Hepatic stellate cell (primary cell): ENCODE data around the gene PCDH10.

Experiments used
- DNase-seq: peaks from one replicate; pipeline ENCODE4 v3.0.0; 2011; ENCODE audit warnings: low spot score

PCDH10 gene

GRCh38 chr4:133148690-133149363, at the start of gene PCDH10:
PCDH10 (plus strand) TSS chr4:133149294; CDS start chr4:133150141, 847 bp downstream.
- DNase-seq, result peak; percentile 98

DNA sequence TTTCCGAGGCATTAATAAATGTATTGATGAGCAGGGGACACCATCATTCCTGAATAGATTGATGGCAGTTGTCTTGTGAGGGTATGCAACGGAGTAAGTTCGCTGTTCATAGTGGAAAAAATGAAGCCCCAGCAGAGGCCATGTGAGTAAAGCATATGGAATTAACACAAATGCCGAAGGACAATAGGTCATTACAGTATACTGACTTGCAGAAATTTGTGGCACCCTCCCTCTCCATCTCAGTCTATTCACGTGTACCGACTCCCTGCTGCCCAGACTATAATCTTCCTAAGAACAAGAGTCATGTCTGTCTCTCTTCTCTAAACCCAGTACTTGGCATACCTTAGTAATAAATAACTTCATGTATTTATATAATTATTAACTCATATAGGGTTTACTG, 47.1 kb upstream of the PCDH10 start:
- DNase-seq, result no peak

DNA sequence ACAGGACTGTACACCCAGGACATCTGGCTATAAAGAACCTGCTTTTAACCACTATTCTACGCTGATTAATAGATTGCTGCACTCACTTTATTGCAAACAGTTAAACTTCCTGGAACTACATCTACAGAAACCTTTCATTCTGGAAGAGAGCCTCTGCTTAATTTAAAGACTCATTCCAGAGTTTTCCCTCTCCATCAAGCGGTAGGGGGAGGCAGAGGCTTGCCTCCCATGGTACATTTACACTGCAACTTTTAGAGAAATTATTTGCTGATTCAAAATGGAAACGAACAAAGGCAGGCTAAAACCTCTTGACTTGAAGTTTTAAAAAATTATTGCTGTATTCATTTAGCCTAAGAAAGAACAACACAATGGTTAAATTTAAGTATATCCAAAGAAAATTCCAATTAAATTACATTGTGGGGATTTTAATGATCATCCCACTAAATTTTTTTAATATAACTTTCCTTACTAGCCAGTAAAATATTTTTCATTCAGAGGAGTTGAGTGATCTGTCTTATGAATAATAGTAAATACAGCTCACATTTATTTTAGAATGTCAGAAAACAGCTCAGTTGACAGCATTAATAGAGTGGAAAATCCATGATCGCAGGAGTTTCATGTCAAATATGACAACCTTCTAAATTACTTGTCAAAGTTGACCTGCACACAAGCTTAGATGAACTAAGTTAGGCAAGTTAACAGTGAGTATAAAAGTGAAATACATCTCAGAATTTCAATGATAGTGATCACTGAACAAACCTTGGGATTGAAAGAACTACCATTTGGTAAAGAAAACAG, 46.3 kb upstream of the PCDH10 start:
- DNase-seq, result no peak

DNA sequence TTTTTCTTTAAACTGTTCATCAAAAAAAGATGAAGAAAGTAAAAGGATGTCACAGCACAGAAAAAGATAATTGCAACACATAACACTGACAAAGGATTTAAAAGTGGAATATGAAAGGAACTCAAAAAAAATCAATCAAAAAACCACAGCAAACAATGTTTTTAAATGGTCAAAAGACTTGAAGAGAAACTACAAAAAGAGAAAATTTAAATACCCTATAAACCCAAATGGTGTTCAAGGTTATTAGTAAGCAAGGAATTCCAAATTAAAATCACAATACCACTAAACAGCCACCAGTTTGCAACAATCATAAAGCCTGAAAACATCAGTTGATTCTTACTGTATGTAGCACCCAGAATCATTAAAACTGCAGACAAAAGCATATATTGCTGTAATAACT, 36.5 kb upstream of the PCDH10 start:
- no peak for DNase-seq

DNA sequence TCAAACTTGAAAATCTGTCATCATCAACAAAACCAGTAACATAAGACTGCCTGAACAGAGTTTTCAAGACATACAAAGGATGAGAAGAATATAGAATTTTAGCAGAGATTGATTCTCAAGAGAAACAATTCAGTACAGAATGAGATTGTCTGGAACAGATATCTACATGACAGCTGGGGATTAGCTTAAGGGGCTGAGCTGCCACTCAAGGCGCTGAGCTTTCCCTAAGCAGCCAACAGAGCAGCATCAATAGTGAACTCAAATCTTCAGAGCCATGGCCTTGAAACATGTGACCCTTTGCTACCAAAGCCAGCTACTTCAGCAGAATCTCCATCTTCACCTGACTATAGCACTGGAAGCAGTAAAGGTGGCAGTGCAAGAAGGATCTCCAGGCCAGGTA, 24.3 kb upstream of the PCDH10 start:
- no peak for DNase-seq

DNA sequence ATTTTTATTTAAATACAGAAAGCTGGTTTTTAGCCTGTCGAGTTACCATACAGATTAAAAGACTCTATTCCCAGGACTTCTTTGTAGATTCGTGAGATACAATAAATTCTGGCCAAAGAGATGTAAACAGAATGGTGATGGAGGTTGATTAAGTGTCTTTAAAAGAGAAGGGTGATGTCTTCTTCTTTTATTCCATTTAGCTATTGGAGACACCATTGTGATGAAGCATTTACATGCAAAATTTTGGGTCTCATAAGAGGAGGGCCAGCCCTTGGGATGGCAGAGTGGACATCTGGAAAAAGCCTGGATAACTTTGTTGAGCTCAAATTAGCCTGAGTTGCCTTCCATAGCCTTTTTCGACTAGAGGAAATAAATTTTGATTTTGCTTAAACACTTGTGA, 21.6 kb upstream of the PCDH10 start:
- DNase-seq, result no peak

GRCh38 chr4:133129237-133129636, 19.9 kb upstream of the PCDH10 start:
- DNase-seq, result no peak

DNA sequence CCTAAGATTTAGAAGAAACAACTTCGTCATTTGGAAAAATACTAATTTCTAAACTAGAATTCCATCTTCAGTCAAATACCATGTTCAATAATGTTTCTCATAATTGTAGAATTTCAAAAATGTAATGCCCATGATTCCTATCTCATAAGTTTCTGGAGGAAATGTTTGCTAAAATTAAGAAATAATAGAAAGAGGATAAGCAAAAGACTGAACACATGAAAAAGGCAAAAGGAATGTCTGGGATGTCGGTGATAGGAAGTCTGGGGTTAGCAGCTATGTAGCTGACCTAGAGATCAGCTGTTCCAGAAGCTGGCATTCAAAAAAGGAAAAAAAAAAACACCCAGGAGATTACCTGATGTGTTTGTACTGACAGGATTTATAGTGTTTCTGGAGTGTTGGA, 18.9 kb upstream of the PCDH10 start:
- peak; percentile 21 for DNase-seq

GRCh38 chr4:133131829-133132460, 17.1 kb upstream of the PCDH10 start:
- DNase-seq, result no peak

DNA sequence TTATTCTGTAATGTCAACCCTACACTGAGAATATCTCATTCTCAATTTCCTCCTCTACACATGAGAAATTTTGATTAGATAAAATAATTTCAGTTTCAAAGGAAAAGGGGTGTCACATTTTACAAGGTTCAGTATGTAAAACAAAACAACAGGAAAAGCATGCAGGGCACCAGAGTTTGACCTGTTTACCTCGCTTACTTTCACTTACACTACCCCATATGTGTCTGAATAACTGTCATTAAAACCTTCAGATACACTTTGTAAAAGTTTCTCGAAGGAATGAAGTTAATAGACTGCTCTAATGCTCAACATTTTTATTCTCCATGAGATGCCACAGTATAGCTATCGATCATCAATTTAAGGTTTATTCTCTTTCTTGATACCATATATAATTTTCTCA, 12.3 kb upstream of the PCDH10 start:
- DNase-seq, result no peak

DNA sequence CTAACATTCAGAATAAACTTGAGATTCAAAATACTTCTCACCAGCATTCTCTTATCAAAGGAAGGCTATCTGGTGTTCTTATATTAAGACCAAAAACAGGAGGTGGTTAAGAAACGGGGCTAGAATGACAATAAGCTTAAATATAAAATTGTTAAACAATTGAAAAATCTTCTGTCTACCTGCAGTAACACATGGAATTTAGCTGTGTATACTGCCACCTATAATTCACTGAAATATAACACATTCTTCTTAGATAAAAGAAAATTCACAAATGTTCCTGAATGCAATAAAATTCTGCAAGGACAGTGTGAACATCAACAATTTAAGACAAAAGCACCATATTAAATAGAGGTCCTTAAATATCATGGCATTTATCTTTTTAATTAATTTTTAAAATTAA, 11.5 kb upstream of the PCDH10 start:
- DNase-seq, result no peak

DNA sequence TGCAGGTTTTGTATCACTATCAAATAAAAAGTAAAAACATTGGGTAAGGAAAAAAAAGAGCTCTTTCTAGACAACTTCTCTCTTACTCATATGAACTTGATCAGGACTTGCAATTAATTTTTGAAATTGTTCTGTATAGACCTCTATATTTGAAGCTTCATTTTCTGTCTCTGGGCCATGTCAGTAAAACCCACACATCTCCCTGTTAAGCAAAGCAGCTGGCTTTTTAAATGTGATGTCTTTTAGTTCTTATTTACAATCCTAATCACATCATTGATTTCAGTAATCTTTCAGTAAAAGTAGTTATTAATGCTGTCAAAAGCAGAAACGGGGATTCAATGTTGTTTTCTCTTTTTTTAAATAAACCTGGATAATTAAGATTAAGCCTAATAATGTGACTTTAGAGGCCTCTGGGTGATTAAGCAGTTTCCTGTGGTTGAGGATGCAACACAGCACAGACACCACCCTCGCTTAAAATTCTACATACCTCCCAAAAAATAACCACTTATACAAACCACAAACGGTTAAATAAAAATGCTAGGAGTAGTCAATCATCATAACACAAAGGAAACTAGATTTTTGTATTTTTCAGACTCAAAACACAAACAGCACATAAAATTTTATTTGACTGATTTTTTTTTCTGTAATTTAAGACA, 5.2 kb upstream of the PCDH10 start:
- no peak for DNase-seq

GRCh38 chr4:133145241-133145640, 3.9 kb upstream of the PCDH10 start:
- no peak for DNase-seq

- DNase-seq, result no peak
Measured at GRCh38 chr4:133145758-133146573, 3.1 kb upstream of the PCDH10 start.

DNA sequence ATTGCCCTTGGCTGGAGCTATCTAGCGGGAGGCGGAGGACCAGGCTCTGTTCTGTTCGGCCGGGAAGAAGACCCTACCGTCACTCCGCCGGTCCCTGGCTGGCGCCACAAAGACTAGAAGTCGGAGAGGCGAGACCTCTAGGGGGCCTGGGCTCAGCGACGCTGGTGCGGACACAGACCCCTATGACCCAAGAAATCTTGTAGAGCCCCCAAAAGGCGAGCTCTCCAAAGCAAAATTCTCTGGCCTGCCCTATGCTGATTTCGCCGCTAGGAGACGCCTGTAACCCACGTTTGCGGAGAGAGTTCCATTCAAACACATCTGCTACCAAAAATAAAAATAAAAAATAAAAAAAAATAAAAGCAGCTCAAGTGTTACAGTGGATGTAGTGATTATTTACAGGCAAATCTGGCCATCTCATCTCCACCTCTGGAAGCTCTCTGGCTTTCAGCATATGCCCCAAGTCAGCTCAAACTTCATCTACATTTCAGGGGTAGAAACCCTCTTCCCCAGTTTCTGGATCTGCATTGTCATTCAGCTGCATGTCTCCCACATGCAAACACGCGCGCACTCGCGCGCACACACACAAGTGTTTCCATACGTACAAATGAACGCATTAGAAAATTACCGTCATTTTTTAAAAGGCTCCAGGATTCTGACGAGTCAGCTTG, 2.4 kb upstream of the PCDH10 start:
- DNase-seq, result peak; percentile 52

DNA sequence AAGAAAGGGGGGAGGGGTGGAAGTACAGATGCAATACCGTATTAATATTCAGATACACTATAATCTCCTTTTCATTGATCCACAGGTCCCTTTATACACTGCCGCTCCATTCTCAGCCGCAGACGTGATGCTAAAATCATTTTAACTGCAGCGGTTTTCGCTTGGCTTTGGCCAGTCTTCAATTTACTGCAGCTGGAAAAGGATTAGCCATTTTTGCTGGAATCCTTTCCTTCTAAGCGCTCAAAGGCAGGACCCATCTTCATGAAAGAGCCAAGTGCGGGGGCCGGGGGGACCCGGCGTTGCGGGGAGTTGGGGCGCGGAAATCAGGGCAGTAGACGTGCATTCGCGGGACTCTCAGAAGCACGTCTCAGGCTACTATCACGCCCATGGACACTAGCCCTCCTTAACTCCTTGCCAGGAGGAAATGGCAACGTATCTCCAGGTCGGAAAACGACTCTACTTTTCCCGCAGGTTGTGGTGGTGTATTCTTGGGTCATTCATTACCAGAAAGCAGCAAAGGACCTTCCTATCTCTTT, 1.7 kb upstream of the PCDH10 start:
- peak; percentile 19 for DNase-seq

- peak; percentile 58 for DNase-seq
Measured at GRCh38 chr4:133147921-133148689, 989 bp upstream of the PCDH10 start.

- no peak for DNase-seq
Measured at GRCh38 chr4:133149364-133149695, 236 bp downstream of the PCDH10 start.

- DNase-seq, result peak; percentile 53
Measured at GRCh38 chr4:133149932-133150471, 908 bp downstream of the PCDH10 start.
